ENCODE data around the gene DYNLT1.

Gene DYNLT1

GRCh38 chr6:158649289-158650143, 5.0 kb upstream of the DYNLT1 start, which contains the start of gene SYTL3:
Gene SYTL3 (plus strand): TSS chr6:158650054. CDS start chr6:158663269, 13,215 bp downstream.
- TF ChIP-seq CTCF (IDR thresholded peaks at IDR 0.05; ENCODE audit: extremely low read depth, missing control alignments), result no peak

GRCh38 chr6:158648682-158649131, 4.2 kb upstream of the DYNLT1 start:
- no peak for TF ChIP-seq CTCF (IDR thresholded peaks at IDR 0.05; ENCODE audit: extremely low read depth, missing control alignments)
- DNase-seq (ENCODE audit: low spot score), result peak; percentile 65

More at GRCh38 chr6:158649289-158650143, 5.0 kb upstream of the DYNLT1 start, which contains the start of gene SYTL3:
- peak; percentile 59 for DNase-seq (ENCODE audit: low spot score)

GRCh38 chr6:158647501-158647900, 3.0 kb upstream of the DYNLT1 start:
- TF ChIP-seq CTCF (IDR thresholded peaks at IDR 0.05; ENCODE audit: extremely low read depth, missing control alignments), result no peak
- DNase-seq (ENCODE audit: low spot score), result no peak

GRCh38 chr6:158646023-158646910, 1.7 kb upstream of the DYNLT1 start:
- DNase-seq (ENCODE audit: low spot score), result no peak
- no peak for TF ChIP-seq CTCF (IDR thresholded peaks at IDR 0.05; ENCODE audit: extremely low read depth, missing control alignments)

- no peak for DNase-seq (ENCODE audit: low spot score)
- TF ChIP-seq CTCF (IDR thresholded peaks at IDR 0.05; ENCODE audit: extremely low read depth, missing control alignments), result no peak
Measured at GRCh38 chr6:158645064-158646022, 800 bp upstream of the DYNLT1 start.

GRCh38 chr6:158643836-158644230, 710 bp downstream of the DYNLT1 start:
- TF ChIP-seq CTCF (IDR thresholded peaks at IDR 0.05; ENCODE audit: extremely low read depth, missing control alignments), result no peak
- no peak for DNase-seq (ENCODE audit: low spot score)
